K562 (cell line): ENCODE data around the gene CHN2. TPM values are rescaled to one million over a fixed set of nuclear protein-coding genes. Genes with fewer than 3 reads are reported as not detected.

Experiments
- CREB3 ChIP-seq: fragments of 450-650 bp; conservative IDR thresholded peaks from 2 replicates; pipeline ENCODE4 v1.6.1; 2016; ENCODE audit warnings: missing genetic modification characterization, low read depth, mild to moderate bottlenecking, missing compliant biosample characterization, moderate library complexity
- HIVEP1 ChIP-seq: fragments of 250-450 bp; sonication (Bioruptor Pico); IDR thresholded peaks from 2 replicates; pipeline ENCODE4 v1.4.0; 2020; ENCODE audit warnings: mild to moderate bottlenecking
- HNRNPL ChIP-seq: fragments of 200-400 bp; formaldehyde crosslinking; IDR thresholded peaks from 2 replicates; pipeline ENCODE4 v1.6.1; 2017; ENCODE audit warnings: low read depth, mild to moderate bottlenecking, low read length
- NR4A1 ChIP-seq, 2 experiments: fragments of 250-450 bp in 1 of 2; fragments of 450-650 bp in 1 of 2; sonication (Bioruptor Pico) in 1 of 2; IDR thresholded peaks; 2 replicates each; pipeline versions ENCODE4 v1.4.0 to v1.6.1; 2016 to 2020; ENCODE audit warnings: mild to moderate bottlenecking in 2 of 2, missing compliant biosample characterization in 1 of 2, missing genetic modification characterization in 1 of 2, moderate library complexity in 1 of 2
- PCBP2 ChIP-seq: fragments of 200-400 bp; formaldehyde crosslinking; IDR thresholded peaks from 2 replicates; pipeline ENCODE4 v1.6.1; 2018; ENCODE audit warnings: low read length, low read depth, mild to moderate bottlenecking, moderate library complexity; ENCODE audit not compliant: poor library complexity, severe bottlenecking
- RBM25 ChIP-seq: fragments of 200-400 bp; formaldehyde crosslinking; IDR thresholded peaks from 2 replicates; pipeline ENCODE4 v1.6.1; 2018; ENCODE audit warnings: low read length, low read depth, moderate library complexity; ENCODE audit not compliant: severe bottlenecking
- TCFL5 ChIP-seq: fragments of 250-450 bp; sonication (Bioruptor Pico); conservative IDR thresholded peaks from 2 replicates; pipeline ENCODE4 v1.6.1; 2021; ENCODE audit warnings: mild to moderate bottlenecking, moderate library complexity, matching md5 sums
- THRAP3 ChIP-seq: fragments of 450-650 bp; IDR thresholded peaks from 2 replicates; pipeline ENCODE4 v1.6.1; 2016; ENCODE audit warnings: mild to moderate bottlenecking, inconsistent platforms, borderline replicate concordance
- TSC22D4 ChIP-seq: fragments of 450-650 bp; IDR thresholded peaks from 2 replicates; pipeline ENCODE4 v1.6.1; 2016; ENCODE audit warnings: missing genetic modification characterization, missing biosample characterization, control low read depth
- ZNF133 ChIP-seq: fragments of 250-450 bp; sonication (Bioruptor Pico); IDR thresholded peaks from 2 replicates; pipeline ENCODE4 v1.4.0; 2020; ENCODE audit warnings: mild to moderate bottlenecking
- polyA plus RNA-seq, 8 experiments: library from polyadenylated mRNA; depleted of rRNA in 4 of 8; stranded (reverse) in 5 of 8; unstranded in 3 of 8; fragments of >200 nt; fragmentation: Nextera tagmentation in 2 of 8; fragmentation: Illumina TruSeq in 1 of 8; extraction: Ambion mirVana in 2 of 8; extraction: Trizol in 1 of 8; gene quantifications; 2 replicates each; pipeline versions ENCODE4 v1.2.1 to v1.2.3, GENCODE V29; 2011 to 2014; ENCODE audit warnings: inconsistent platforms in 1 of 8, missing spikeins in 1 of 8
- total RNA-seq, 7 experiments: library from RNA; depleted of rRNA in 6 of 7; stranded (reverse); fragments of >200 nt in 6 of 7; fragmentation: Illumina TruSeq in 2 of 7; extraction: Trizol in 2 of 7; gene quantifications; 2 replicates each; pipeline versions ENCODE4 v1.2.1 to v1.2.3, GENCODE V29; 2011 to 2021; ENCODE audit warnings: low replicate concordance in 1 of 7
- TF ChIP-seq, protein P1 (sequence below): IDR thresholded peaks from 2 replicates; pipeline ENCODE4 v1.6.1; 2012; ENCODE audit warnings: low read depth, low read length, improper control_type of control experiment, borderline replicate concordance
- TF ChIP-seq, protein P2 (sequence below): fragments of 200-400 bp; formaldehyde crosslinking; IDR thresholded peaks from 2 replicates; pipeline ENCODE4 v1.6.1; 2017; ENCODE audit warnings: mild to moderate bottlenecking, low read depth, low read length, moderate library complexity

CHN2 gene
- total and polyA plus RNA-seq, 9 of the 15 experiments (the other 6 are each of a cell fraction or from before 2014, with no cell fraction given) = 0.12 to 2.1 (median 0.31) TPM; not detected in 1

DNA sequence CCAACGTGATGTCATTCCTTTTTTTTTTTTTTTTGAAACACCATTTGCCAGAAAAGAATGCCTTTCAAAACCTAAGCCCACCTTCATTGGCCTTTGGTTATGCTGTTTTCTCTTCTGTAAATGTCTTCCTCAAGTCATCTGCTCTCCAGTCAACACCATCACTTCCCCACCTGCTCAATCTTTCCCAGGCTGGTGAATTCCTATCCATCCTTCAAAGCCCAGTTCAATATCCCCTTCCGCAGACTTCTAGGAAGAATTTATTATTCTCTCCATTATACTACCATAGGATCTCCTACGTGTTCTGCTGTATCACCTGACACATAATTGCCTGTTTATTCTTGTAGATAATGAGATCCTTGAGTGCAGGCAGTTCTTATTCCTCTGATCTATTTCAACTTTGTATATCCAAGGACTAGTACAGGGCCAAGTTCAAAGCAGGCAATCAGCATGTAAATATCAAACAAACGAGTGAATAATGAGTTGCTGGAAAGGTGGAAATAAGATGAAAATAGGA is 295.6 kb downstream of the CHN2 start (continued):
- TF ChIP-seq, protein P1, sequence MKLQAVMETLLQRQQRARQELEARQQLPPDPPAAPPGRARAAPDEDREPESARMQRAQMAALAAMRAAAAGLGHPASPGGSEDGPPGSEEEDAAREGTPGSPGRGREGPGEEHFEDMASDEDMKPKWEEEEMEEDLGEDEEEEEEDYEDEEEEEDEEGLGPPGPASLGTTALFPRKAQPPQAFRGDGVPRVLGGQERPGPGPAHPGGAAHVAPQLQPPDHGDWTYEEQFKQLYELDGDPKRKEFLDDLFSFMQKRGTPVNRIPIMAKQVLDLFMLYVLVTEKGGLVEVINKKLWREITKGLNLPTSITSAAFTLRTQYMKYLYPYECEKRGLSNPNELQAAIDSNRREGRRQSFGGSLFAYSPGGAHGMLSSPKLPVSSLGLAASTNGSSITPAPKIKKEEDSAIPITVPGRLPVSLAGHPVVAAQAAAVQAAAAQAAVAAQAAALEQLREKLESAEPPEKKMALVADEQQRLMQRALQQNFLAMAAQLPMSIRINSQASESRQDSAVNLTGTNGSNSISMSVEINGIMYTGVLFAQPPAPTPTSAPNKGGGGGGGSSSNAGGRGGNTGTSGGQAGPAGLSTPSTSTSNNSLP = no peak
- TF ChIP-seq CREB3 (tag) (no peak), HIVEP1 (CRISPR knock-in tag) (no peak), RBM25 (no peak), HNRNPL (no peak), THRAP3 (no peak), PCBP2 (no peak), ZNF133 (no peak), NR4A1 (CRISPR knock-in tag; IDR thresholded peaks at IDR 0.05) (no peak), NR4A1 (tag; IDR thresholded peaks at IDR 0.05) (no peak), TCFL5 (no peak), TSC22D4 (tag) (no peak)
- TF ChIP-seq, protein P2, sequence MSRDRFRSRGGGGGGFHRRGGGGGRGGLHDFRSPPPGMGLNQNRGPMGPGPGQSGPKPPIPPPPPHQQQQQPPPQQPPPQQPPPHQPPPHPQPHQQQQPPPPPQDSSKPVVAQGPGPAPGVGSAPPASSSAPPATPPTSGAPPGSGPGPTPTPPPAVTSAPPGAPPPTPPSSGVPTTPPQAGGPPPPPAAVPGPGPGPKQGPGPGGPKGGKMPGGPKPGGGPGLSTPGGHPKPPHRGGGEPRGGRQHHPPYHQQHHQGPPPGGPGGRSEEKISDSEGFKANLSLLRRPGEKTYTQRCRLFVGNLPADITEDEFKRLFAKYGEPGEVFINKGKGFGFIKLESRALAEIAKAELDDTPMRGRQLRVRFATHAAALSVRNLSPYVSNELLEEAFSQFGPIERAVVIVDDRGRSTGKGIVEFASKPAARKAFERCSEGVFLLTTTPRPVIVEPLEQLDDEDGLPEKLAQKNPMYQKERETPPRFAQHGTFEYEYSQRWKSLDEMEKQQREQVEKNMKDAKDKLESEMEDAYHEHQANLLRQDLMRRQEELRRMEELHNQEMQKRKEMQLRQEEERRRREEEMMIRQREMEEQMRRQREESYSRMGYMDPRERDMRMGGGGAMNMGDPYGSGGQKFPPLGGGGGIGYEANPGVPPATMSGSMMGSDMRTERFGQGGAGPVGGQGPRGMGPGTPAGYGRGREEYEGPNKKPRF = no peak
